Measurements from ENCODE around the gene SDK2.

DNA sequence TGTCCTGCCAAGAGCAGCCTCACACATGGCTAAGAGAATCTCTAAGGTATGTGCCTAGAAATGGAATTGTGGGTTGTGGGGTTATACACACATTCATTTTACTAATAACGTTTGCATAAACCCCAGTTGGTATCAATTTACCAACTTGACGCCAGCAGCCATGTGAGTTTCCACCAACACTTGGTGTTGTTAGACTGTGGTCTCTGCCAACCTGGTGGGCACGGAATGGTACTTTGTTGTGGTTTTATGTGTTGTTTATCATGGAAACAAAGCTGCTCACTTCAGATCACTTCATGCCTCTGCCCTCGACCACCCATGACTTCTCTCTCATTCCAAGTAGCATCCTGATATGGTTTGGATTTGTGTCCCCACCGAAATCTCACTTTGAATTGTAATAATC is 180.4 kb downstream of the SDK2 start:
- TF ChIP-seq POLR2AphosphoS5 (IDR thresholded peaks at IDR 0.05; ENCODE audit: low read depth, low read length) (no peak), TAF1 (IDR thresholded peaks at IDR 0.05; ENCODE audit: borderline replicate concordance, insufficient read depth, low read length) (no peak), REST (IDR thresholded peaks at IDR 0.05; ENCODE audit: insufficient read depth in 1 of 2, low read depth in 2 of 2, low read length in 2 of 2) (no peak)
